GM12892 (cell line): ENCODE results near the gene RASA4B.

Experiments used
- DNase-seq: peaks from one replicate; pipeline ENCODE4 v3.0.0; 2011; ENCODE audit not compliant: insufficient read length
- FAIRE-seq: peaks from 2 replicates; lab custom pipeline; 2011; peaks lifted over from hg19 to GRCh38; lab: Jason Lieb, UNC
- POLR2A ChIP-seq: IDR thresholded peaks from 2 replicates; pipeline ENCODE4 v1.6.1; 2011; ENCODE audit warnings: low read depth, low read length, control low read depth
- POLR2AphosphoS5 ChIP-seq: IDR thresholded peaks from 2 replicates; pipeline ENCODE4 v1.6.1; 2011; ENCODE audit warnings: low read depth, low read length, control low read depth
- TAF1 ChIP-seq: IDR thresholded peaks from 2 replicates; pipeline ENCODE4 v1.6.1; 2011; ENCODE audit warnings: low read depth, mild to moderate bottlenecking, control low read depth, low read length, borderline replicate concordance

Gene RASA4B

DNA sequence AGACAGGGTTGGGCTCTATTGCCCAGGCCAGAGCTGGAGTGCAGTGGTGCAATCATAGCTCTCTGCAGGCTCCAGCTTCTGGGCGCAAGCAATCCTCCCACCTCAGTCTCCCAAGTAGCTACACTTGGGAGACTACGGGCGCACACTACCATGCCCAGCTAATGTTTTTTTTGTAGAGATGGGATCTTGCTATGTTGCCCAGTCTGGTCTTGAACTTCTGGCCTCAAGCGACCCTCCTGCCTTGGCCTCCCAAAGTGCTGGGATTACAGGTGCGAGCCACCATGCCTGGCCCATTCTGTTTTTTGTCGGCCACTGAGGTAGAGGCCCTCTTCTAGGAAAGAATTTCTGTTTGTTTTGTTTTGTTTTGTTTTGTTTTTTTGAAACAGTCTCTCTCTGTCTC lies 65.1 kb downstream of the RASA4B start:
- DNase-seq (no peak), FAIRE-seq (no peak)
- no peak for TF ChIP-seq POLR2AphosphoS5
- TF ChIP-seq TAF1, result no peak
- TF ChIP-seq POLR2A, result no peak

DNA sequence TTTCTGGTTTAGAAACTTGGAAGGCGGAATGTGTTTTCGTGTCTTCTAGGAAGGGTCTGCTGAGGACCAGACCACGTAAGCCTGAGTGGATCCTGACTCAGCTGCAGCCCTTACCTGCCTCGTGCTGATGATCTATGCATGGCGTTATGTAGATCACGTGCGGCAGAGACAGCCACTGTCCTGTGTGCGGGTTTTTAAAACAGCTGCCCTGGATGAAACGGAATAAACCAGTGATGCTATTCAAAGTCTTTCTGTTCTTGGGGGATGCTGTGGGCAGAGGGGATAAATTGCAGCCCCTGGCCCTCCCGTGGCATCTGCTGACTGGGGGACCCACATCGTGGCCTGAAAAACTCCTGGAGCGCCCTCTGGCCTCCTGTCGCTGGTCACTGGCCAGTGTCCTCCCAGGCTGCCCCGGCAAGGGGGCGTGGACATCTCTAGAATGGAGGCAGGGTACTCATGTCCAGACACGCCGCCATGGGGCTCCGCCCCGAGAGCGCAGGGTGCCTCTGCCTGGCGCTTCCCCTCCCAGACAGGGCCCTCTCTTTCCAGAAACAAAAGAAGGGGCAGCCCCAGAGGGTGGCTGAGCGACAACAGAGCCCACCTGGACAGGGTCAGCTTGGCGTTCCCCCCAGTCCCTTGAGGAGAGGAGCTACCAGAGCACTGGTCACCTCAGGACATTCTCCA lies 66.1 kb downstream of the RASA4B start:
- FAIRE-seq, result no peak
- TF ChIP-seq POLR2AphosphoS5 (no peak), POLR2A (peak; percentile 21; the same call in 1 of the 2 replicates)
- no peak for DNase-seq

DNA sequence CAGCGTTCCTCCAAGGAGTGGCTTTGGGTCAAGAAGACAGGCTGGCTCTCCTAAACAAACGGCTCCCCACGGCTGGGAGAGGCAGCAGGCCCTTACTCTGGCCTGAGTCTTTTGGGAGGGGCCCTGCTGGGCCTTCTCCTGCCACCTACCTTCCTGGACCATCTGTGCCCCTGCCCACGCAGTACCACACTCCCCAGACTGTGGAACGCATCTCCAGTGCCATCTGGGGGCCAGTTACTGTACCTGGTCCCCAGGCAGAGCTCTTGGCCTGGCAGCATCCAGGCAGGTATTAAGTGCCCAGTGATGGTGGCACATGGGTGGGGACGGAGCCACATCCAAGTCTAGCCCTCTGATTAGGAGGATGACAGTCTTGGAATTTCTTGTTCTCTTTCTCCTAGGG lies 67.3 kb downstream of the RASA4B start:
- TF ChIP-seq POLR2AphosphoS5, result no peak
- TF ChIP-seq POLR2A, result 0 out of 2 replicates have a peak, but pooled peaks have one; percentile 33
- DNase-seq (no peak), FAIRE-seq (peak; percentile 87)

DNA sequence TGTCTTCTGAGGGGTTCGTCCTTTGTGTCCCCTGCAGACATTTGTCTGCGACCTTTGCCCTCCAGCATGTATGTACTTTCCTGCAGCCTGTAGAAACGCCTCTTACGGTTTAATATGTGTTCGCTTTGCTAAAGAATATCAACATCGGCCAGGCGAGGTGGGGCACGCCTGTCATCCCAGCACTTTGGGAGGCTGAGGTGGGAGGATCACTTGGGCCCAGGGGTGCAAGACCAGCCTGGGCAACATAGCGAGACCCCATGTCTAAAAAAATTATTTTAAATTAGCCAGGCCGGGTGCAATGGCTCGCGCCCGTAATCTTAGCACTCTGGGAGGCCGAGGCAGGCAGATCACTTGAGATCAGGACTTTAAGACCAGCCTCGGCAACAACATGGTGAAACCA lies 68.4 kb downstream of the RASA4B start:
- FAIRE-seq (no peak), DNase-seq (no peak)
- no peak for TF ChIP-seq POLR2AphosphoS5
- TF ChIP-seq TAF1, result no peak
- no peak for TF ChIP-seq POLR2A

DNA sequence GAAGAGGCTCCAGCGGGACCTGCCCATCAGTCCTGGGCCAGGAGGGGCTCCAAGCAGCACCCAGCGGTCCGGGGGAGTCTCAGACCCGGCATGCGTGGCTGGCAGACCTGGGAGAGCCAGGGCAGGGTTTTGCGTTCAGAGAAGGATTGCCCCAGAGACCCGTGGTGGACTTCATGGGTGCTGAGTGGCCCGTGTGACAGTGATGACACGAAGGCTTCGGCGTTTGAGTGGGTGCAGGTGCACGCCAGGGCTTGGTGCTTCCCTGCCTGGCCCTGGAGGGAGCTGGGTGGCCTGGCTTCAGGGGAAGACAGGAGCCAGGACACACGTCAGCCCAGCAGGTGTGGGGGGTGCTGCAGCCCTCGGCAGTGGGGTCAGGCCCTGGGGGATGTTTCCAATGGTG lies 70.3 kb downstream of the RASA4B start:
- DNase-seq (no peak), FAIRE-seq (no peak)

DNA sequence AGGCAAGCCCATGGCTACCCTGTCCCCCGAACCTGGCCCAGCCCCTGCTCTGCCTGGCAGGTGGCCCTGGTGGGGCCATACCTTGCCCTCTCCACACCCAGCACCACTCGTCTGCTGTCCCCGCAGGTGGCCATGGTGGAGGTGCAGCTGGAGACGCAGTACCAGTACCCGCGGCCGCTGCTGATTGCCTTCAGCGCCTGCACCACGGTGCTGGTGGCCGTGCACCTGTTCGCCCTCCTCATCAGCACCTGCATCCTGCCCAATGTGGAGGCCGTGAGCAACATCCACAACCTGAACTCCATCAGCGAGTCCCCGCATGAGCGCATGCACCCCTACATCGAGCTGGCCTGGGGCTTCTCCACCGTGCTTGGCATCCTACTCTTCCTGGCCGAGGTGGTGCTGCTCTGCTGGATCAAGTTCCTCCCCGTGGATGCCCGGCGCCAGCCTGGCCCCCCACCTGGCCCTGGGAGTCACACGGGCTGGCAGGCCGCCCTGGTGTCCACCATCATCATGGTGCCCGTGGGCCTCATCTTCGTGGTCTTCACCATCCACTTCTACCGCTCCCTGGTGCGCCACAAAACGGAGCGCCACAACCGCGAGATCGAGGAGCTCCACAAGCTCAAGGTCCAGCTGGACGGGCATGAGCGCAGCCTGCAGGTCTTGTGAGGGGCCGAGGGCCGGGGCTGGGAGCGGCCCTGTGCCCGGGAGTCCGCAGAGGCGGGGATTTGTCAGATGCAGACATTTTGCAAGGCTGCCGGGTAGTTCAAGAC lies 71.0 kb downstream of the RASA4B start:
- FAIRE-seq (no peak), DNase-seq (no peak)
- TF ChIP-seq POLR2AphosphoS5 (no peak), TAF1 (no peak), POLR2A (0 out of 2 replicates have a peak, but pooled peaks have one; percentile 20)

More for the DNA sequence above, 70.3 kb downstream of the RASA4B start:
- TF ChIP-seq POLR2AphosphoS5 (no peak), TAF1 (no peak), POLR2A (no peak)

DNA sequence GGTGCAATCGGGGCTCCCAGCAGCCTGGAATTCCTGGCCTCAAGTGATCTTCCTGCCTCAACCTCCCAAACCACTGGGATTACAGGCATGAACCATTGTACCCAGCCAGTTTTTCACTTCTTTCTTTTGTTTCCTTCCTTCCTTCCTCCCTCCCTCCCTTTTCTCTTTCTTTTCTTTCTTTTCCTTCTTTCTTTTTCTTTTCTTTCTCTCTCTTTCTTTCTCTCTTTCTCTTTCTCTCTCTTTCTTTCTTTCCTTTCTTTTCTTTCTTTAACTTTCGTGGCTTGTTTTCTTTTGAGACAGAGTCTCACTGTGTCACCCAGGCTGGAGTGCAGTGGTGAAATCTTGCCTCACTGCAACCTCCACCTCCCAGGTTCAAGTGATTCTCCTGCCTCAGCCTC lies 71.9 kb downstream of the RASA4B start:
- TF ChIP-seq POLR2A (no peak), TAF1 (no peak), POLR2AphosphoS5 (no peak)
- FAIRE-seq (peak; percentile 21), DNase-seq (no peak)

DNA sequence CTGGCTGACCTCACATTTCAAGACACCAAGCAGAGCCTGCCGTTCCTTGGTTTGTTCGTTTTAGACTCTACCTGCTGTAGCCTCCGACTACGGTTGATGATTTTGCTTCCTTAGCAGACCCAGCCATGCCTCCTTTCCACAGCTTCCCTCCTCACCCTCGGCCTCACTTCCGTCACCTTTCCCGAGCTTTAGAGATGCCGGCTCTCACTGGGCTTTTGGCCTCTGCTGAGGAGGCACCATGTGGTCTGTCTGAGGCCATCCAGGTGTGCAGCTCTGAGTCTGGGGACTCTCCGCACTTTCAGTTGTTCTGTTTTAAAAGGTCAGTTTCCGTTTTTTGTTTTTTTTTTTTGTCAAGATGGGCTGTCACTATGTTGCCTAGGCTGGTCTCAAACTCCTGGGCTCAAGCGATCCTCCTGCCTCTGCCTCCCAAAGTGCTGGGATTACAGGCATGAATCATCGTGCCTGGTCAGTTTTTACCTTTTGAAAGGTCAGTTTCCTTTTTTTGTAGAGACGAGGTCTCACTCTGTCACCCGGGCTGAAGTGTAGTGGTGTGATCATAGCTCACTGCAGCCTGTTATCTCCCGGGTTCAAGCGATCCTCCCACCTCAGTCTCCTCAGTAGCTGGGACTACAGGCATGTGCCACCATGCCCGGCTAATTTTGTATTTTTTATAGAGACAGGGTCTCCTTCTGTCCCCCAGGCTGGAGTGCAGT lies 72.5 kb downstream of the RASA4B start:
- no peak for TF ChIP-seq TAF1
- TF ChIP-seq POLR2A, result peak; percentile 51; the same call in 1 of the 2 replicates
- peak; percentile 35; the same call in 1 of the 2 replicates for TF ChIP-seq POLR2AphosphoS5
- FAIRE-seq (peak; percentile 84), DNase-seq (no peak)

DNA sequence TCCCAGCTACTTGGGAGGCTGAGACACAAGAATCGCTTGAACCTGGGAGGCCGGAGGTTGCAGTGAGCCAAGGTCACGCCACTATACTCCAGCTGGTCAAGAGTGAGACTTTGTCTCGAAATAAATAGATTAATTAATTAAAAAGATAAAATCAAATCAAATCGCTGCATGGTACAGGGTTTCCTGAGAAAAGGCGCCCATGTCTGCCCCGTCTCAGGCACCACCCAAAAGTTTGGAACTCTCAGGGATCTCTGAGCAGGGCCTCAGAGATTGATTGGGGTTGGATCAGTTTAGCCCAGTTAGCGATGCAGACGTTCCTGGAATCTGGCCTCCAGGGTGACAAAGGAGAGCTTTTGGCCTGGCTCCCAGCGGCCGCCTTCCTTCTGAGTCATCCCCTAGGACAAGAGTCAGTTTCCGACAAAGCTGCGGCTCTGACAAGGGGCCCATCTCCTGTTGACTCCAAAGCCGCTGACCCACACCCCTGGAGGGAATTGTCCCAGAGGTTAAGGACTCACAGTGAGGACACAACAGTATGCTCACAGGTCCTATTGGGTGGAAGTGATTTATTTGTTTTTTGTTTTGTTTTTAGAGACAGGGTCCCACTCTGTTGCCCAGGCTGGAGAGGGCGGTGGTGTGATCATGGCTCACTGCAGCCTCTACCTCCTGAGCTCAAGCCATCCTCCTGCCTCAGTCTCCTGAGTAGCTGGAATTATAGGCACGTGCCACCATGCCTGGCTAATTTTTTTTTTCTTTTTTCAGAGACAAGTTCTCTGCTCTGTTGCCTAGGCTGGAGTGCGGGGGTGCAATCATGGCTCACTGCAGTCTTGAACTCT lies 77.4 kb downstream of the RASA4B start:
- FAIRE-seq (no peak), DNase-seq (no peak)

DNA sequence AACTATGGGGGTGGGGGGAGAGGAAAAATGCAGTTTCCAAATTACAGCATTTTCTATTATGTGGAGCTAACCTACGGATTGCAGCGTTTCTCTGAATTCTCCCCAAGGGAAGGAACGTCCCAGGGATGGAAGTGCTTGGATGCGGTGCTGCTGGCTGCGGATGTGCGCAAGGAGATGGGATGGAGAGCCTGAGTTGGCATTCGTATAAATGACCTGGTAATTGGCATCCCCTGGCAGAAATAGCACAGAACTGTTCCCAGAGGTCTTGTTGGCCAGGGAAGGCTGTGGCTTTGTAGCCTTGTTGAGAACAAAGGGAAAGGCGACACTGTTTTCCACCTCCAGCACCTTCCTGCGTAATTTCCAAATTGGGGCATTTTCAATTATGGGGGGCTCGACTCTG lies 81.5 kb downstream of the RASA4B start:
- no peak for DNase-seq
- no peak for FAIRE-seq
- TF ChIP-seq POLR2AphosphoS5, result no peak
- no peak for TF ChIP-seq POLR2A
- no peak for TF ChIP-seq TAF1

More for the DNA sequence above, 77.4 kb downstream of the RASA4B start:
- TF ChIP-seq TAF1 (no peak), POLR2A (no peak), POLR2AphosphoS5 (no peak)
